Upper lobe of left lung (tissue), 6 donors: Measurements from ENCODE around the gene SARNP. TPM values are rescaled to one million over a fixed set of nuclear protein-coding genes. Genes with fewer than 3 reads are reported as not detected.

Source experiments
- ATAC-seq, 2 donors: fragments of 200-7000 bp; cut with Tn5 transposase; one replicate each; pipeline ENCODE4 v1.9.1; 2022; ENCODE audit warnings: mild to moderate bottlenecking in 2 of 2, moderate library complexity in 2 of 2; ENCODE audit not compliant: low FRiP score in 2 of 2
- DNase-seq, 2 donors: peaks; one replicate each; pipeline ENCODE4 v3.0.0-alpha.2; 2019 to 2020
- H3K27ac ChIP-seq, 4 donors: fragments of 200-600 bp; sonication (generic); one replicate each; pipeline ENCODE4 v1.5.1; 2016 to 2019
- H3K27me3 ChIP-seq, 4 donors: fragments of 200-600 bp; sonication (generic); one replicate each; pipeline ENCODE4 v1.5.1; 2017 to 2019
- H3K36me3 ChIP-seq, 4 donors: fragments of 200-600 bp; sonication (generic); one replicate each; pipeline ENCODE4 v1.5.1; 2016 to 2019
- H3K4me1 ChIP-seq, 4 donors: fragments of 200-600 bp; sonication (generic); one replicate each; pipeline ENCODE4 v1.5.1; 2018 to 2019
- H3K4me3 ChIP-seq, 4 donors: fragments of 200-600 bp; sonication (generic); one replicate each; pipeline ENCODE4 v1.5.1; 2017 to 2019; ENCODE audit warnings: mild to moderate bottlenecking in 2 of 4, moderate library complexity in 1 of 4
- H3K9me3 ChIP-seq, 4 donors: fragments of 200-600 bp; sonication (generic); one replicate each; pipeline ENCODE4 v1.5.1; 2018 to 2019
- CTCF ChIP-seq, 6 experiments: fragments of 450-650 bp in 4 of 6; fragments of 200-600 bp in 2 of 6; sonication (generic) in 2 of 6; IDR thresholded peaks; one replicate each; pipeline ENCODE4 v1.5.1; 2016 to 2019; ENCODE audit warnings: antibody characterized with exemption in 6 of 6
- EP300 ChIP-seq, 4 donors: sonication (generic); formaldehyde crosslinking; IDR thresholded peaks; one replicate each; pipeline ENCODE4 v1.5.1; 2017; ENCODE audit warnings: antibody characterized with exemption in 4 of 4, control low read depth in 2 of 4
- POLR2A ChIP-seq, 4 donors: fragments of 450-650 bp; IDR thresholded peaks; one replicate each; pipeline ENCODE4 v1.5.1; 2016 to 2017; ENCODE audit warnings: antibody characterized with exemption in 4 of 4, mild to moderate bottlenecking in 2 of 4
- POLR2AphosphoS5 ChIP-seq, 2 donors: sonication (generic); formaldehyde crosslinking; IDR thresholded peaks; one replicate each; pipeline ENCODE4 v1.5.1; 2017; ENCODE audit warnings: antibody characterized with exemption in 2 of 2
- WGBS, 2 donors: methylation state at CpG; one replicate each; pipeline ENCODE4 v1.1.5; 2017 to 2018; 5-methylcytosine and 5-hydroxymethylcytosine counted together
- total RNA-seq, 6 donors: library from RNA; depleted of rRNA in 4 of 6; stranded (reverse); fragments of >200 nt in 4 of 6; gene quantifications; one replicate each; pipeline versions ENCODE4 v1.1.0 to v1.2.1, GENCODE V29; 2016 to 2021
- donor health status: DM: no; HTN: no; CAD: no; lungs with moderate emphysema.
- donor health status: DM: no; HTN: yes; CAD: no; lungs with severe emphysema.

The SARNP gene
- total RNA-seq, 6 donors from 2014 or later, result 39.1 to 69.3 (median 54.9) TPM

- DNase-seq, result peak in 1 of 2 donors; percentile 76
- H3K27me3 ChIP-seq, result no peaks in the 10 kb centered on the region
- H3K36me3 ChIP-seq, result peaks cover 6 to 22% (median 20%) of the 10 kb centered on the region in 4 donors
- H3K27ac ChIP-seq, result peak overlapping the region; percentile 98 to 100 (median 98)
- 3 to 8% methylated on average over 12 to 19 of the region's 19 CpGs for WGBS, 2 donors
- no peaks in the 10 kb centered on the region for H3K9me3 ChIP-seq
- peak; percentile 13 to 64 for ATAC-seq
- no peak for TF ChIP-seq CTCF (IDR thresholded peaks at IDR 0.05)
- peak in 2 of 4 donors; percentile 11 to 22 for TF ChIP-seq POLR2A (IDR thresholded peaks at IDR 0.05)
- peak overlapping the region; percentile 55 to 90 (median 84) for H3K4me3 ChIP-seq
- peaks cover 26 to 53% (median 28%) of the 10 kb centered on the region in 4 donors for H3K4me1 ChIP-seq
These were observed 87.4 kb downstream of the SARNP start for GRCh38 chr12:55729819-55730818.

DNA sequence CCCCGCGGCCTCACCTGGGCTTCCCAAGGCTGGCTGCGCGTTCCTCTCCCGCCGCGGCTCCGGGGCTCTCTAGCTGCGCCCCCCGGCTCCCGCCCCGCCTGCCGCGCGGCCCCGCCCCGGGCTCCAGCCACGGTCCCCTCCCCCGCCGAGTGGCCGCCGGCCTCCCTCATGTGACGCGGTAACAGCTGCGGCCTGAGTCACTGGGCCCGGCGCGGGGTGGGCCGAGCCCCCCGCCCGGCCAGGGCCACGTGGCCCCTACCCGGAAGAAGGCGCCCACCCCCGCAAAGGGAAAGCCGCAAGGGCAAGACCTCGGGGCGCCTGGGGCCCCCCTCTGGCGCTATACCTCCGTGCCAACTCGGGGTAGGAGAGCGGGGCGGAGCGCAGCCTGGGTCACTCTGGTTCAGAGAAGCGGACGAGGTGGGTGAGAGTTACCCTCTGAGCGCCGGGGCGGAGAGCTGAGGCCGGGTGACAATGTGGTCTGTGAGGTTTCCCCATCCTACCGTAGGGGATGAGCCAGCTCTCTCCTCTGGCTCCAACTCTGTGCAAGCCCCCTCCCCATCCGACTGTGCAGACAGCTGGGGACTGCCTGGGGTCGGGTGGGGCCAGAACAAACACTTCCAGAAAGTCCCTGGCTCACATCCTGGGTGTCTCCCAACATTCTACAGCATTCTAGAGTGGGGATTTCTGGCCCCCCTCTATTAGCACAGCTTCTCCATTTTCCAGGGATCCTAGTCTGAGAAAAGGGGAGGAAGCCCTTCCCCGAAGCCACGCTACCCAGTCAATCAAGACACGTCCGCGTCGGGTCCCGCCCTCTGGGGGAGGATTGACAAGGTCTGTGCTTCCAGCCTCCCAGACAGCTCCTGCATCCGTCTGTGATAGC is 88.3 kb downstream of the SARNP start, which contains the start of gene CD63:
Gene CD63, minus strand, starts transcription at position 71 of the 880 bp plus-strand sequence. CDS start 668 bp downstream, outside the sequence.
- Histone ChIP-seq H3K4me3 (peak within 1 kb of the TSS; percentile 55 to 90 (median 84)), H3K36me3 (peaks cover 6 to 31% (median 29%) of the 10 kb centered on the region in 4 donors), H3K27ac (peak within 1 kb of the TSS; percentile 98 to 100 (median 98)), H3K4me1 (peaks cover 26 to 62% (median 30%) of the 10 kb centered on the region in 4 donors), H3K9me3 (no peaks in the 10 kb centered on the region), H3K27me3 (no peaks in the 10 kb centered on the region)
- TF ChIP-seq EP300 (IDR thresholded peaks at IDR 0.05) (peak in 3 of 4 donors; percentile 33 to 71 (median 48)), POLR2A (IDR thresholded peaks at IDR 0.05) (peak; percentile 78 to 94 (median 82)), CTCF (IDR thresholded peaks at IDR 0.05) (peak in 1 of 6 experiments; percentile 3), POLR2AphosphoS5 (IDR thresholded peaks at IDR 0.05) (peak; percentile 66 to 83)
- whole genome bisulfite sequencing, 2 donors, result 1% methylated on average over 24 of the region's 61 CpGs; no CpG with 5 or more reads in 1 of the 2 donors
- ATAC-seq, result peak; percentile 88 to 93
- peak; percentile 95 to 98 for DNase-seq

DNA sequence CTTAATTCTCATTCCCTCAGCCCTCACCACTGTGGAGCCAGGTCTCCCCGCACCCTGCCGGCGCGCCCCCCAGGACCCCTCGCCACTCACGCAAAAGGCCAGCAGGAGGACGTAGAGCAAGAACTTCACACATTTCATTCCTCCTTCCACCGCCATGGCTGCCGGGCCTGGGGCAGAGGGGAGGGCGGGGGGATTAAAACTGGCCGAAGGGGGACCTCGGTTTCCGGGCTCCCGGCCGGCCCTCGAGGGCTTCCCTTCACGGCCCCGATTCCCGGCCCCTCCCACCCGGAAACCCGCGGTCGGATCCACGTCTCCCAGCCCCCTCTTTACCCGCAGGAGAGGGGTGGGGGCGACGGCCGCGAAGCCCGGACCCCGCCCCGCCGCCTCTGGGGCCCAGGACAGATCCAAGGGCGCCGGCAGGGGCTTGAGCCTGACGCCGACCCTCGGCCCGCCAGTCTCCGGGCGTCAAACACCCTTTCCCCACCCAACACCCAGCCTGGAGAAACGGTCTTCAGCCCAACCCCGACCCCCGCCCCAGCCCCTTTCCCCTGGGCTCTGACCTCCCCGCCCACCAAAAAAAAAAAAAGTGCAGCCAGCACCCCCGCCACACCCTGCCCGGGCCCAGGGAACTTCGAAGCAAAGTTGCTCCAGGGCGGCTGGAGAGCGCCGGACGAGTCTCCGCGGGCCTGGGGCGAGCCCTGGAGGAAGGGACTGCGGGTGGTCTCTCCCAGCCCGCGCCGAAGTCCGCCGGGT is 89.2 kb downstream of the SARNP start:
- Histone ChIP-seq H3K27me3 (no peaks in the 10 kb centered on the region), H3K27ac (peak overlapping the region; percentile 98 to 100 (median 98)), H3K4me3 (peak overlapping the region; percentile 55 to 90 (median 84)), H3K36me3 (peaks cover 10 to 38% (median 35%) of the 10 kb centered on the region in 4 donors), H3K4me1 (peaks cover 29 to 70% (median 32%) of the 10 kb centered on the region in 4 donors), H3K9me3 (no peaks in the 10 kb centered on the region)
- TF ChIP-seq CTCF (IDR thresholded peaks at IDR 0.05) (peak in 1 of 6 experiments; percentile 13), POLR2AphosphoS5 (IDR thresholded peaks at IDR 0.05) (peak in 1 of 2 donors; percentile 8), EP300 (IDR thresholded peaks at IDR 0.05) (no peak)
- DNase-seq (peak; percentile 83 to 93), ATAC-seq (peak; percentile 68 to 69)
- 0% methylated on average over 30 to 59 of the region's 61 CpGs for WGBS, 2 donors

DNA sequence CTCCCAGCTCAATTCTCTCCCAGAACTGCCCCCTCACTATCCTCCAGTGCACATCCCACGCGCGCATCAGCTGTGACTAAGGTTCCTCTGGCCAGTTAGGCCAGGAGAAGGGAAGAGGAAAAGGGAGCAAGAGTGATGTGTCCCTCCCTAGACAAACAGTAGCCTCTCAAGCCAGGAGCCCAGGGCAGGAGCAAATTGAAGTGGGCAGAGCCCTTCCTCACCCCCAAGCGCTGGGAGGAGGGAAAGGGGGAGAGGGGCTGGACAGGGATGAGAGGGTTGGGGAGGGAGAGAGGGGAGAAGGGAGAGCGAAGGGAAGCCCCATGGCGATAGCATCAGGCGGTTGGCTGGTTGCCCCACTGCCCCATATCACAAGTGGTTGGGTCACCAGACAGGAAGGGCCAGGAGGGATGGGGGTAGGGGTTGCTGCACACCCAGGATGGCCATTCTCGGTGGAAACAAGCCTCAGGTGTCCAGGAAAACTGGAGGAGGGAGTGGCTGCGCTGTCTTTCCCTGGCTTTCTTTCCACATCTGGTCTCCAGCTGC is 89.8 kb downstream of the SARNP start:
- peak overlapping the region; percentile 98 to 100 (median 98) for H3K27ac ChIP-seq
- H3K9me3 ChIP-seq, result no peaks in the 10 kb centered on the region
- no peaks in the 10 kb centered on the region for H3K27me3 ChIP-seq
- 14 to 17% methylated on average over 9 of the region's 9 CpGs for WGBS, 2 donors
- TF ChIP-seq CTCF (IDR thresholded peaks at IDR 0.05) (no peak), EP300 (IDR thresholded peaks at IDR 0.05) (no peak), POLR2AphosphoS5 (IDR thresholded peaks at IDR 0.05) (peak; percentile 12 to 44), POLR2A (IDR thresholded peaks at IDR 0.05) (peak in 2 of 4 donors; percentile 15 to 41)
- DNase-seq (peak in 1 of 2 donors; percentile 87), ATAC-seq (peak; percentile 6 to 41)
- H3K4me1 ChIP-seq, result peaks cover 29 to 70% (median 32%) of the 10 kb centered on the region in 4 donors
- peak overlapping the region; percentile 55 to 90 (median 84) for H3K4me3 ChIP-seq
- H3K36me3 ChIP-seq, result peaks cover 10 to 45% (median 37%) of the 10 kb centered on the region in 4 donors
